GM13977 (cell line): ENCODE results near the gene FANCC.

Experiments used
- DNase-seq: peaks from one replicate; pipeline ENCODE4 v3.0.0; 2012; ENCODE audit warnings: low spot score
- CTCF ChIP-seq: IDR thresholded peaks from 2 replicates; pipeline ENCODE4 v1.5.1; 2012; ENCODE audit warnings: mild to moderate bottlenecking, control low read depth; ENCODE audit not compliant: insufficient read depth; ENCODE audit errors: extremely low read depth, missing control alignments
- in situ Hi-C: fragments of 300-500 bp; cut with MboI; formaldehyde crosslinking; loops from one replicate; pipeline ENCODE4 v1.12.0; 2022; ENCODE audit warnings: low sequenced_read_pairs, low pct_unique_long_range_greater_than_20kb, mixed read lengths, inconsistent platforms; ENCODE audit not compliant: unreplicated experiment

The FANCC gene

GRCh38 chr9:95355500-95355899 is 38.0 kb upstream of the FANCC start:
- DNase-seq, result no peak
- in situ Hi-C loops, result no loop called here
- TF ChIP-seq CTCF, result no peak

- DNase-seq, result no peak
- no peak for TF ChIP-seq CTCF
- in situ Hi-C loops, result no loop called here
These were observed 33.5 kb upstream of the FANCC start for GRCh38 chr9:95351051-95351450.

- no peak for TF ChIP-seq CTCF
- in situ Hi-C loops, result no loop called here
- no peak for DNase-seq
These were observed 32.8 kb upstream of the FANCC start for GRCh38 chr9:95350266-95350665.

- no peak for DNase-seq
- in situ Hi-C loops, result no loop called here
These were observed 31.9 kb upstream of the FANCC start for GRCh38 chr9:95349091-95350038.

GRCh38 chr9:95346021-95346420 is 28.5 kb upstream of the FANCC start:
- TF ChIP-seq CTCF, result no peak
- DNase-seq, result no peak
- in situ Hi-C loops, result no loop called here

More at GRCh38 chr9:95349091-95350038, 31.9 kb upstream of the FANCC start:
- no peak for TF ChIP-seq CTCF

GRCh38 chr9:95344735-95345325 is 27.3 kb upstream of the FANCC start:
- TF ChIP-seq CTCF, result no peak
- no peak for DNase-seq
- in situ Hi-C loops, result no loop called here
